GM23338 (cell line): Measurements from ENCODE around the gene LTN1. TPM values are rescaled to one million over a fixed set of nuclear protein-coding genes. Genes with fewer than 3 reads are reported as not detected.

Experiments used
- ATAC-seq: fragments of 200-7000 bp; cut with Tn5 transposase; 3 replicates; pipeline ENCODE4 v1.9.1; 2020
- DNase-seq: peaks from one replicate; pipeline ENCODE4 v3.0.0-alpha.2; 2015; ENCODE audit warnings: low spot score
- H2AFZ ChIP-seq: fragments of 200-600 bp; sonication (generic); 2 replicates; pipeline ENCODE4 v1.8.0; 2016; ENCODE audit warnings: antibody characterized with exemption, mild to moderate bottlenecking, moderate library complexity
- H3F3A ChIP-seq: fragments of 200-600 bp; sonication (generic); replicated peaks from 2 replicates; pipeline ENCODE4 v1.8.0; 2017; ENCODE audit warnings: antibody characterized with exemption, mixed run types, low read depth
- H3K27ac ChIP-seq: fragments of 200-600 bp; sonication (generic); 2 replicates; pipeline ENCODE4 v1.6.1; 2016; ENCODE audit warnings: low read depth
- H3K27me3 ChIP-seq: fragments of 200-600 bp; sonication (generic); 2 replicates; pipeline ENCODE4 v1.8.0; 2016; ENCODE audit warnings: mild to moderate bottlenecking, mixed run types, moderate library complexity; ENCODE audit not compliant: insufficient read depth
- H3K36me3 ChIP-seq: fragments of 200-600 bp; sonication (generic); 2 replicates; pipeline ENCODE4 v1.8.0; 2016; ENCODE audit warnings: mild to moderate bottlenecking; ENCODE audit not compliant: insufficient read depth
- H3K4me1 ChIP-seq: fragments of 200-600 bp; sonication (generic); 2 replicates; pipeline ENCODE4 v1.8.0; 2016; ENCODE audit warnings: mild to moderate bottlenecking, moderate library complexity; ENCODE audit not compliant: insufficient read depth
- H3K4me2 ChIP-seq: fragments of 200-600 bp; sonication (generic); 2 replicates; pipeline ENCODE4 v1.7.1; 2017; ENCODE audit warnings: mixed run types
- H3K4me3 ChIP-seq: fragments of 200-600 bp; sonication (generic); 2 replicates; pipeline ENCODE4 v1.6.1; 2016; ENCODE audit warnings: mixed run types
- H3K79me2 ChIP-seq: fragments of 200-600 bp; sonication (generic); replicated peaks from 2 replicates; pipeline ENCODE4 v1.8.0; 2017; ENCODE audit warnings: mild to moderate bottlenecking; ENCODE audit not compliant: insufficient read depth
- H3K9me2 ChIP-seq: fragments of 200-600 bp; sonication (generic); 2 replicates; pipeline ENCODE4 v1.8.0; 2017; ENCODE audit not compliant: insufficient read depth
- H4K20me1 ChIP-seq: fragments of 200-600 bp; sonication (generic); replicated peaks from 2 replicates; pipeline ENCODE4 v1.8.0; 2017; ENCODE audit warnings: mild to moderate bottlenecking; ENCODE audit not compliant: insufficient read depth
- H3K27ac Mint-ChIP-seq: 2 replicates; pipeline ENCODE4 v1.8.0; 2020; ENCODE audit warnings: inconsistent platforms, mild to moderate bottlenecking, moderate library complexity, mixed read lengths
- H3K27me3 Mint-ChIP-seq: 3 replicates; pipeline ENCODE4 v1.8.0; 2022; ENCODE audit warnings: low read depth, mild to moderate bottlenecking, moderate library complexity, mixed read lengths, inconsistent platforms; ENCODE audit not compliant: insufficient read depth, poor library complexity
- H3K36me3 Mint-ChIP-seq: 3 replicates; pipeline ENCODE4 v1.8.0; 2021; ENCODE audit warnings: low read depth, mild to moderate bottlenecking, inconsistent platforms, moderate library complexity, mixed read lengths
- H3K4me1 Mint-ChIP-seq: 3 replicates; pipeline ENCODE4 v1.8.0; 2020; ENCODE audit warnings: mild to moderate bottlenecking, inconsistent platforms, mixed read lengths
- H3K4me3 Mint-ChIP-seq: 3 replicates; pipeline ENCODE4 v1.8.0; 2021; ENCODE audit warnings: moderate library complexity, mild to moderate bottlenecking, inconsistent platforms, mixed read lengths
- H3K9me3 Mint-ChIP-seq: 3 replicates; pipeline ENCODE4 v1.8.0; 2020; ENCODE audit warnings: moderate library complexity, mild to moderate bottlenecking, inconsistent platforms, mixed read lengths
- CREB1 ChIP-seq: fragments of 250-450 bp; sonication (Bioruptor Pico); IDR thresholded peaks from 2 replicates; pipeline ENCODE4 v1.5.0; 2020; ENCODE audit warnings: low read depth, mild to moderate bottlenecking, moderate library complexity
- EZH2 ChIP-seq: fragments of 200-600 bp; sonication (generic); IDR thresholded peaks from one replicate; pipeline ENCODE4 v1.8.0; 2017; ENCODE audit warnings: antibody characterized with exemption, mild to moderate bottlenecking, low read depth; ENCODE audit not compliant: unreplicated experiment
- EZH2phosphoT487 ChIP-seq: fragments of 200-600 bp; sonication (generic); IDR thresholded peaks from one replicate; pipeline ENCODE4 v1.8.1; 2018; ENCODE audit warnings: antibody characterized with exemption; ENCODE audit not compliant: unreplicated experiment
- JUNB ChIP-seq: IDR thresholded peaks from one replicate; pipeline ENCODE4 v1.6.1; 2016; ENCODE audit warnings: antibody characterized with exemption; ENCODE audit not compliant: unreplicated experiment
- NANOG ChIP-seq: IDR thresholded peaks from 2 replicates; pipeline ENCODE4 v1.6.1; 2016; ENCODE audit warnings: antibody characterized with exemption, borderline replicate concordance
- STAT1 ChIP-seq: IDR thresholded peaks from one replicate; pipeline ENCODE4 v1.6.1; 2016; ENCODE audit warnings: antibody characterized with exemption; ENCODE audit not compliant: unreplicated experiment
- ZNF114 ChIP-seq: fragments of 250-450 bp; sonication (Bioruptor Pico); IDR thresholded peaks from 2 replicates; pipeline ENCODE4 v1.5.0; 2020; ENCODE audit warnings: mild to moderate bottlenecking, moderate library complexity
- ZNF331 ChIP-seq: fragments of 250-450 bp; sonication (Bioruptor Pico); IDR thresholded peaks from 2 replicates; pipeline ENCODE4 v1.5.0; 2020; ENCODE audit warnings: low read depth, mild to moderate bottlenecking, moderate library complexity
- ZNF462 ChIP-seq: fragments of 250-450 bp; sonication (Bioruptor Pico); IDR thresholded peaks from 2 replicates; pipeline ENCODE4 v1.5.0; 2020; ENCODE audit warnings: mild to moderate bottlenecking, moderate library complexity
- polyA plus RNA-seq: library from polyadenylated mRNA; unstranded; fragments of >200 nt; fragmentation: Nextera tagmentation; extraction: Ambion mirVana; gene quantifications from 2 replicates; pipeline ENCODE4 v1.2.1, GENCODE V29; 2016
- total RNA-seq: library from RNA; depleted of rRNA; stranded (reverse); fragments of >200 nt; shearing (Covaris generic); gene quantifications from 2 replicates; pipeline ENCODE4 v1.2.3, GENCODE V29; 2014
- TF ChIP-seq, protein P1 (sequence below): IDR thresholded peaks from one replicate; pipeline ENCODE4 v1.6.1; 2018; ENCODE audit warnings: antibody characterized with exemption; ENCODE audit not compliant: unreplicated experiment
- TF ChIP-seq, protein P2 (sequence below): IDR thresholded peaks from 2 replicates; pipeline ENCODE4 v1.6.1; 2016; ENCODE audit warnings: antibody characterized with exemption

LTN1 gene
- total and polyA plus RNA-seq, 2 experiments from 2014 or later: 11.1 to 26.1 TPM

DNA sequence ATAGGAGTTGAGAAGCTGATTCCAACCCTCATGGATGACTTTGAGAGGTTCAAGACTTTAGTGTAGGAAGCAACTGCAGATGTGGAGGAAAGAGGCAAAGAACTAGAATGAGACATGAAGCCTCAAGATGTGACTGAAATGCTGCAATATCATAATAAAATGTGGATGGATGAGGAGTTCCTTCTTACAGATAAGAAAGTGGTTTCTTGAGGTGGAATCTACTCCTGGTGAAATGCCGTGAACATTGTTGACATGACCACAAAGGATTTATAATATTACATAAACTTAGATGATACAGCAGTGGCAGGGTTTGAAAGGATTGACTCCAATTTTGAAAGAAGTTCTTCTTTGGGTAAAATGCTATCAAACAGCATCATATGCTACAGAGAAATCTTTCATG lies 28.8 kb downstream of the LTN1 start (continued):
- TF ChIP-seq, protein P1, sequence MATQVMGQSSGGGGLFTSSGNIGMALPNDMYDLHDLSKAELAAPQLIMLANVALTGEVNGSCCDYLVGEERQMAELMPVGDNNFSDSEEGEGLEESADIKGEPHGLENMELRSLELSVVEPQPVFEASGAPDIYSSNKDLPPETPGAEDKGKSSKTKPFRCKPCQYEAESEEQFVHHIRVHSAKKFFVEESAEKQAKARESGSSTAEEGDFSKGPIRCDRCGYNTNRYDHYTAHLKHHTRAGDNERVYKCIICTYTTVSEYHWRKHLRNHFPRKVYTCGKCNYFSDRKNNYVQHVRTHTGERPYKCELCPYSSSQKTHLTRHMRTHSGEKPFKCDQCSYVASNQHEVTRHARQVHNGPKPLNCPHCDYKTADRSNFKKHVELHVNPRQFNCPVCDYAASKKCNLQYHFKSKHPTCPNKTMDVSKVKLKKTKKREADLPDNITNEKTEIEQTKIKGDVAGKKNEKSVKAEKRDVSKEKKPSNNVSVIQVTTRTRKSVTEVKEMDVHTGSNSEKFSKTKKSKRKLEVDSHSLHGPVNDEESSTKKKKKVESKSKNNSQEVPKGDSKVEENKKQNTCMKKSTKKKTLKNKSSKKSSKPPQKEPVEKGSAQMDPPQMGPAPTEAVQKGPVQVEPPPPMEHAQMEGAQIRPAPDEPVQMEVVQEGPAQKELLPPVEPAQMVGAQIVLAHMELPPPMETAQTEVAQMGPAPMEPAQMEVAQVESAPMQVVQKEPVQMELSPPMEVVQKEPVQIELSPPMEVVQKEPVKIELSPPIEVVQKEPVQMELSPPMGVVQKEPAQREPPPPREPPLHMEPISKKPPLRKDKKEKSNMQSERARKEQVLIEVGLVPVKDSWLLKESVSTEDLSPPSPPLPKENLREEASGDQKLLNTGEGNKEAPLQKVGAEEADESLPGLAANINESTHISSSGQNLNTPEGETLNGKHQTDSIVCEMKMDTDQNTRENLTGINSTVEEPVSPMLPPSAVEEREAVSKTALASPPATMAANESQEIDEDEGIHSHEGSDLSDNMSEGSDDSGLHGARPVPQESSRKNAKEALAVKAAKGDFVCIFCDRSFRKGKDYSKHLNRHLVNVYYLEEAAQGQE: no peak
- TF ChIP-seq JUNB: no peak
- TF ChIP-seq EZH2phosphoT487: no peak
- no peak for TF ChIP-seq CREB1 (CRISPR knock-in tag)
- no peak for TF ChIP-seq STAT1

- Mint-ChIP-seq H3K4me1 (no peaks in the 10 kb centered on the region), H3K27me3 (no peaks in the 10 kb centered on the region), H3K36me3 (peaks cover 5% of the 10 kb centered on the region), H3K4me3 (no peak overlapping the region), H3K9me3 (no peaks in the 10 kb centered on the region), H3K27ac (no peak overlapping the region)
- Histone ChIP-seq H3K79me2 (no peaks in the 10 kb centered on the region), H3F3A (no peaks in the 10 kb centered on the region), H3K4me2 (no peak overlapping the region), H3K27me3 (no peaks in the 10 kb centered on the region), H3K36me3 (peaks cover 3% of the 10 kb centered on the region; the same call in 1 of the 2 replicates), H3K9me2 (no peaks in the 10 kb centered on the region), H2AFZ (no peak overlapping the region), H4K20me1 (no peaks in the 10 kb centered on the region; the same call in 1 of the 2 replicates), H3K4me1 (no peaks in the 10 kb centered on the region), H3K27ac (no peak overlapping the region), H3K4me3 (no peak overlapping the region)
- DNase-seq: no peak
- ATAC-seq: no peak
- no peak for TF ChIP-seq CREB1 (CRISPR knock-in tag)
- no peak for TF ChIP-seq ZNF331
- TF ChIP-seq, protein P2, sequence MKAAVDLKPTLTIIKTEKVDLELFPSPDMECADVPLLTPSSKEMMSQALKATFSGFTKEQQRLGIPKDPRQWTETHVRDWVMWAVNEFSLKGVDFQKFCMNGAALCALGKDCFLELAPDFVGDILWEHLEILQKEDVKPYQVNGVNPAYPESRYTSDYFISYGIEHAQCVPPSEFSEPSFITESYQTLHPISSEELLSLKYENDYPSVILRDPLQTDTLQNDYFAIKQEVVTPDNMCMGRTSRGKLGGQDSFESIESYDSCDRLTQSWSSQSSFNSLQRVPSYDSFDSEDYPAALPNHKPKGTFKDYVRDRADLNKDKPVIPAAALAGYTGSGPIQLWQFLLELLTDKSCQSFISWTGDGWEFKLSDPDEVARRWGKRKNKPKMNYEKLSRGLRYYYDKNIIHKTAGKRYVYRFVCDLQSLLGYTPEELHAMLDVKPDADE: no peak
- no peak for TF ChIP-seq ZNF462 (CRISPR knock-in tag)
- TF ChIP-seq EZH2: no peak
- no peak for TF ChIP-seq JUNB
- no peak for TF ChIP-seq ZNF114 (CRISPR knock-in tag)
- TF ChIP-seq, protein P1: no peak
- TF ChIP-seq NANOG: no peak
- TF ChIP-seq EZH2phosphoT487: no peak
- no peak for TF ChIP-seq STAT1
These were observed 30.2 kb downstream of the LTN1 start for GRCh38 chr21:28962465-28962864.
